Measurements from ENCODE around the gene UBE2M.
"Not testable (repeated sequence)": the region's sequence is repeated elsewhere in the genome, so short reads cannot be mapped to it uniquely, and the experiment has no call there.

Gene UBE2M

GRCh38 chr19:58558066-58558622, at the start of gene UBE2M:
TSS of gene UBE2M (minus strand) at chr19:58558611. CDS start at chr19:58558381, 230 bp downstream.
- peak; percentile 44 for DNase-seq

- DNase-seq: not testable (repeated sequence)
Observed at GRCh38 chr19:58607213-58607612, 48.8 kb upstream of the UBE2M start.

GRCh38 chr19:58606251-58606896, 48.0 kb upstream of the UBE2M start:
- DNase-seq: not testable (repeated sequence)

GRCh38 chr19:58586133-58586765, 27.8 kb upstream of the UBE2M start:
- no peak for DNase-seq

GRCh38 chr19:58585442-58586132, 27.2 kb upstream of the UBE2M start:
- DNase-seq: no peak

- DNase-seq: no peak
Observed at GRCh38 chr19:58584498-58585441, 26.4 kb upstream of the UBE2M start.

GRCh38 chr19:58582985-58583384, 24.6 kb upstream of the UBE2M start:
- DNase-seq: no peak

GRCh38 chr19:58581227-58582141, 23.1 kb upstream of the UBE2M start:
- peak; percentile 88 for DNase-seq

- DNase-seq: no peak
Observed at GRCh38 chr19:58579473-58580142, 21.2 kb upstream of the UBE2M start.

GRCh38 chr19:58578012-58578925, 19.9 kb upstream of the UBE2M start:
- DNase-seq: no peak

- DNase-seq: not testable (repeated sequence)
Observed at GRCh38 chr19:58577581-58577980, 19.2 kb upstream of the UBE2M start.

GRCh38 chr19:58575183-58576041, 17.0 kb upstream of the UBE2M start:
- peak; percentile 58 for DNase-seq

GRCh38 chr19:58573658-58574164, 15.3 kb upstream of the UBE2M start:
- no peak for DNase-seq

GRCh38 chr19:58572818-58573657, 14.6 kb upstream of the UBE2M start, which contains the start of gene MZF1:
TSS of gene MZF1 (minus strand) at chr19:58573335. CDS start at chr19:58571389, 1,946 bp downstream.
- peak; percentile 99 for DNase-seq

- no peak for DNase-seq
Observed at GRCh38 chr19:58572026-58572817, 13.8 kb upstream of the UBE2M start.

- DNase-seq: no peak
Observed at GRCh38 chr19:58571575-58571947, 13.2 kb upstream of the UBE2M start.

Data from activated T-cell treated with anti-CD3 and anti-CD28 coated beads for 4 hours (primary cell).